ENCODE results near the gene MRPL49. TPM values are rescaled to one million over a fixed set of nuclear protein-coding genes. Genes with fewer than 3 reads are reported as not detected.
A peak's percentile ranks its signal among the peaks of the same experiment; 100 is the strongest.

The MRPL49 gene
- total RNA-seq, 1 experiment from 2014 or later, result 73.4 TPM

- H3K4me1 ChIP-seq (ENCODE audit: insufficient read depth, low read length), result no peaks in the 10 kb centered on the region
- no peak within 1 kb of the TSS for H3K56ac ChIP-seq (ENCODE audit: insufficient read length, low read depth, low read length)
- Mint-ChIP-seq H3K36me3 (ENCODE audit: insufficient read depth in 1 of 3, low read depth in 3 of 3) (peaks cover 26 to 66% (median 65%) of the 10 kb centered on the region in 3 experiments), H3K9me3 (no peaks in the 10 kb centered on the region; a peak in 1 of 5 replicates), H3K27me3 (ENCODE audit: low read depth) (no peaks in the 10 kb centered on the region), H3K4me1 (peaks cover 14 to 16% of the 10 kb centered on the region in 2 experiments), H3K4me3 (peak within 1 kb of the TSS; percentile 97 to 99), H3K27ac (peak within 1 kb of the TSS; percentile 98 to 100 (median 99))
- no peak within 1 kb of the TSS for H2AFZ ChIP-seq (ENCODE audit: low read length)
- peak within 1 kb of the TSS; percentile 79 for H3K4me2 ChIP-seq (ENCODE audit: insufficient read depth, insufficient read length, low read length)
- H3K18ac ChIP-seq (ENCODE audit: insufficient read length, low read depth, low read length), result peak within 1 kb of the TSS; percentile 96
- TF ChIP-seq, protein P1, sequence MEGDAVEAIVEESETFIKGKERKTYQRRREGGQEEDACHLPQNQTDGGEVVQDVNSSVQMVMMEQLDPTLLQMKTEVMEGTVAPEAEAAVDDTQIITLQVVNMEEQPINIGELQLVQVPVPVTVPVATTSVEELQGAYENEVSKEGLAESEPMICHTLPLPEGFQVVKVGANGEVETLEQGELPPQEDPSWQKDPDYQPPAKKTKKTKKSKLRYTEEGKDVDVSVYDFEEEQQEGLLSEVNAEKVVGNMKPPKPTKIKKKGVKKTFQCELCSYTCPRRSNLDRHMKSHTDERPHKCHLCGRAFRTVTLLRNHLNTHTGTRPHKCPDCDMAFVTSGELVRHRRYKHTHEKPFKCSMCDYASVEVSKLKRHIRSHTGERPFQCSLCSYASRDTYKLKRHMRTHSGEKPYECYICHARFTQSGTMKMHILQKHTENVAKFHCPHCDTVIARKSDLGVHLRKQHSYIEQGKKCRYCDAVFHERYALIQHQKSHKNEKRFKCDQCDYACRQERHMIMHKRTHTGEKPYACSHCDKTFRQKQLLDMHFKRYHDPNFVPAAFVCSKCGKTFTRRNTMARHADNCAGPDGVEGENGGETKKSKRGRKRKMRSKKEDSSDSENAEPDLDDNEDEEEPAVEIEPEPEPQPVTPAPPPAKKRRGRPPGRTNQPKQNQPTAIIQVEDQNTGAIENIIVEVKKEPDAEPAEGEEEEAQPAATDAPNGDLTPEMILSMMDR (conservative IDR thresholded peaks at IDR 0.05), result no peak
- no peak within 1 kb of the TSS for H2BK120ac ChIP-seq (ENCODE audit: low read depth, low read length, poor library complexity, severe bottlenecking)
- peak within 1 kb of the TSS; percentile 37 for H4K5ac ChIP-seq (ENCODE audit: insufficient read length, low read depth, low read length)
- H4K8ac ChIP-seq (replicated peaks; ENCODE audit: insufficient read length, low read depth, low read length), result no peak within 1 kb of the TSS
- H3T11ph ChIP-seq (ENCODE audit: low read length), result no peak within 1 kb of the TSS
- H3K79me1 ChIP-seq (ENCODE audit: insufficient read depth, low read depth, low read length, poor library complexity, severe bottlenecking), result peaks cover 4% of the 10 kb centered on the region
- peak within 1 kb of the TSS; percentile 95 for H3K14ac ChIP-seq (ENCODE audit: insufficient read depth, low read length)
- H3K4ac ChIP-seq (ENCODE audit: low read depth, low read length), result no peak within 1 kb of the TSS; the same call in 1 of the 2 replicates
- H4K91ac ChIP-seq (ENCODE audit: insufficient read length, low read depth, low read length), result no peak within 1 kb of the TSS
- H3K23ac ChIP-seq (ENCODE audit: insufficient read length, low read depth, low read length), result no peak within 1 kb of the TSS
- peak within 1 kb of the TSS; percentile 79 for H3K27ac ChIP-seq (ENCODE audit: insufficient read length, low read depth, low read length)
- H4K20me1 ChIP-seq (ENCODE audit: control insufficient read depth, insufficient read depth, insufficient read length), result peaks cover 3% of the 10 kb centered on the region
- peaks cover 12% of the 10 kb centered on the region for H3K23me2 ChIP-seq (ENCODE audit: insufficient read length, low read depth, low read length, poor library complexity, severe bottlenecking)
- no peaks in the 10 kb centered on the region for H3K27me3 ChIP-seq (ENCODE audit: insufficient read depth, low read length)
- WGBS (ENCODE audit: extremely low coverage, insufficient read length, low lambda C conversion rate), result no CpG with 5 or more reads among the region's 79 CpGs
- H2AK5ac ChIP-seq (ENCODE audit: insufficient read length, low read length), result no peak within 1 kb of the TSS
- H2BK15ac ChIP-seq (ENCODE audit: low read depth, low read length), result no peak within 1 kb of the TSS
- no peak within 1 kb of the TSS for H2BK20ac ChIP-seq (ENCODE audit: low read depth, low read length, poor library complexity, severe bottlenecking)
- no peak within 1 kb of the TSS for H2BK5ac ChIP-seq (ENCODE audit: insufficient read length, low read length)
- H3K79me2 ChIP-seq (ENCODE audit: insufficient read depth, low read length), result peaks cover 8% of the 10 kb centered on the region; the same call in 1 of the 2 replicates
- H3K9ac ChIP-seq (ENCODE audit: extremely low read depth, insufficient read length, low read length), result peak within 1 kb of the TSS; percentile 93
- no peak within 1 kb of the TSS for H2BK12ac ChIP-seq (ENCODE audit: insufficient read length, low read depth, low read length)
- H3K9me3 ChIP-seq (ENCODE audit: control insufficient read depth, low read depth, low read length), result no peaks in the 10 kb centered on the region
- peak; percentile 96 for DNase-seq
These were observed 38.1 kb upstream of the MRPL49 start, which contains the start of the genes CDCA5 and ZFPL1 for GRCh38 chr11:65083834-65084597. CDCA5 (minus strand) TSS chr11:65084040; CDS start chr11:65083978, 62 bp downstream. ZFPL1 (plus strand) TSS chr11:65084222; CDS start chr11:65084699, 477 bp downstream.
